GM12878 (cell line): ENCODE results near the gene LMX1B. TPM values are rescaled to one million over a fixed set of nuclear protein-coding genes. Genes with fewer than 3 reads are reported as not detected.

Experiments
- ATAC-seq: fragments of 200-7000 bp; cut with Tn5 transposase; 3 replicates; pipeline ENCODE4 v1.9.1; 2020; ENCODE audit warnings: mild to moderate bottlenecking, moderate library complexity
- BruUV-seq: library from RNA; stranded (reverse); fragments of 400-500 nt; replicated peaks from 2 replicates; lab custom pipeline; 2021; lab: Mats Ljungman, UMichigan
- CTCF ChIA-PET: fragments of 300-600 bp; sonication (Branson Sonifier 250); formaldehyde crosslinking; extraction: SDS; loops from one replicate; lab custom pipeline; 2021; ENCODE audit warnings: inconsistent platforms; lab: Yijun Ruan, JAX
- POLR2A ChIA-PET: fragments of 350-600 bp; formaldehyde crosslinking; extraction: SDS; loops from one replicate; lab custom pipeline; 2021; ENCODE audit warnings: inconsistent platforms; lab: Charles Lee
- RAD21 ChIA-PET: fragments of 300-600 bp; sonication (Branson Sonifier 250); formaldehyde crosslinking; loops from one replicate; lab custom pipeline; 2023; ENCODE audit warnings: antibody characterized with exemption; ENCODE audit not compliant: unreplicated experiment; lab: Charles Lee
- SMC1A ChIA-PET: fragments of 300-600 bp; sonication (Branson Sonifier 250); formaldehyde crosslinking; loops from one replicate; lab custom pipeline; 2023; ENCODE audit not compliant: unreplicated experiment, uncharacterized antibody; lab: Charles Lee
- DNase-seq: peaks from one replicate; pipeline ENCODE4 v3.0.0-alpha.2; 2011; ENCODE audit warnings: low read depth, low spot score
- FAIRE-seq: peaks from 3 replicates; lab custom pipeline; 2011; peaks lifted over from hg19 to GRCh38; lab: Jason Lieb, UNC
- H2AFZ ChIP-seq: 2 replicates; pipeline ENCODE4 v1.6.0; 2011; ENCODE audit warnings: low read depth, low read length, control low read depth; ENCODE audit not compliant: control insufficient read depth
- H3K27ac ChIP-seq: 2 replicates; pipeline ENCODE4 v1.5.1; 2011; ENCODE audit warnings: control low read depth; ENCODE audit not compliant: control insufficient read depth, insufficient read depth
- H3K27me3 ChIP-seq, 2 experiments: replicated peaks in 1 of 2; 2 replicates each; pipeline versions ENCODE4 v1.6.0 to v1.6.1; 2011; ENCODE audit warnings: low read length in 1 of 2; ENCODE audit not compliant: control insufficient read depth in 2 of 2, insufficient read depth in 2 of 2
- H3K36me3 ChIP-seq, 2 experiments: 2 replicates each; pipeline ENCODE4 v1.5.1; 2011; ENCODE audit warnings: low read length in 1 of 2; ENCODE audit not compliant: control insufficient read depth in 2 of 2, insufficient read depth in 2 of 2
- H3K4me1 ChIP-seq: 2 replicates; pipeline ENCODE4 v1.6.1; 2011; ENCODE audit warnings: mild to moderate bottlenecking, low read length, moderate library complexity, mixed read lengths; ENCODE audit not compliant: control insufficient read depth, insufficient read depth
- H3K4me2 ChIP-seq: 2 replicates; pipeline ENCODE4 v1.6.0; 2011; ENCODE audit warnings: control low read depth; ENCODE audit not compliant: control insufficient read depth, insufficient read depth
- H3K4me3 ChIP-seq: fragments of 200-600 bp; sonication (generic); 2 replicates; pipeline ENCODE4 v1.5.1; 2016
- H3K79me2 ChIP-seq: 2 replicates; pipeline ENCODE4 v1.6.0; 2011; ENCODE audit warnings: low read length; ENCODE audit not compliant: control insufficient read depth, insufficient read depth
- H3K9ac ChIP-seq: 2 replicates; pipeline ENCODE4 v1.8.0; 2011; ENCODE audit warnings: low read length, control low read depth, mixed read lengths; ENCODE audit not compliant: control insufficient read depth, insufficient read depth
- H3K9me3 ChIP-seq: replicated peaks from 3 replicates; pipeline ENCODE4 v1.5.1; 2011; ENCODE audit warnings: mild to moderate bottlenecking, low read length; ENCODE audit not compliant: control insufficient read depth, insufficient read depth
- H4K20me1 ChIP-seq: 2 replicates; pipeline ENCODE4 v1.6.0; 2011; ENCODE audit not compliant: control insufficient read depth, insufficient read depth
- FOXK2 ChIP-seq: fragments of 450-650 bp; IDR thresholded peaks from 2 replicates; pipeline ENCODE4 v1.6.1; 2017; ENCODE audit warnings: mild to moderate bottlenecking, moderate library complexity
- GABPA ChIP-seq: IDR thresholded peaks from 2 replicates; pipeline ENCODE4 v1.6.1; 2014; ENCODE audit warnings: antibody characterized with exemption, low read depth, mild to moderate bottlenecking, inconsistent platforms
- HDGF ChIP-seq: fragments of 450-650 bp; IDR thresholded peaks from 2 replicates; pipeline ENCODE4 v1.6.1; 2016; ENCODE audit warnings: antibody characterized with exemption
- IKZF1 ChIP-seq: fragments of 450-650 bp; conservative IDR thresholded peaks from 2 replicates; pipeline ENCODE4 v1.6.1; 2017; ENCODE audit warnings: antibody characterized with exemption, mild to moderate bottlenecking
- IRF5 ChIP-seq: fragments of 450-650 bp; IDR thresholded peaks from 2 replicates; pipeline ENCODE4 v1.6.1; 2017; ENCODE audit warnings: borderline replicate concordance
- MEF2A ChIP-seq: IDR thresholded peaks from 2 replicates; pipeline ENCODE4 v1.6.1; 2011; ENCODE audit warnings: low read depth, mild to moderate bottlenecking, low read length, moderate library complexity; ENCODE audit not compliant: insufficient read depth
- PML ChIP-seq: IDR thresholded peaks from 2 replicates; pipeline ENCODE4 v1.6.1; 2012; ENCODE audit warnings: low read length, inconsistent platforms
- RELA ChIP-seq: fragments of 450-650 bp; IDR thresholded peaks from 2 replicates; pipeline ENCODE4 v1.8.0; 2014; ENCODE audit warnings: borderline replicate concordance; ENCODE audit not compliant: partially characterized antibody
- REST ChIP-seq: IDR thresholded peaks from 2 replicates; pipeline ENCODE4 v1.6.1; 2012; ENCODE audit warnings: mild to moderate bottlenecking, low read depth, low read length
- SMARCA5 ChIP-seq: fragments of 450-650 bp; IDR thresholded peaks from 2 replicates; pipeline ENCODE4 v1.6.1; 2017; ENCODE audit warnings: mild to moderate bottlenecking
- SRF ChIP-seq, 2 experiments: IDR thresholded peaks; 2 replicates each; pipeline ENCODE4 v1.6.1; 2011; ENCODE audit warnings: low read depth in 2 of 2, low read length in 2 of 2, mild to moderate bottlenecking in 1 of 2, moderate library complexity in 1 of 2
- STAT1 ChIP-seq: fragments of 450-650 bp; conservative IDR thresholded peaks from 2 replicates; pipeline ENCODE4 v1.6.1; 2014; ENCODE audit warnings: antibody characterized with exemption, mild to moderate bottlenecking
- SUZ12 ChIP-seq: fragments of 200-600 bp; sonication (generic); IDR thresholded peaks from one replicate; pipeline ENCODE4 v1.6.1; 2018; ENCODE audit warnings: antibody characterized with exemption, mild to moderate bottlenecking; ENCODE audit not compliant: unreplicated experiment
- TCF12 ChIP-seq: IDR thresholded peaks from 2 replicates; pipeline ENCODE4 v1.6.1; 2011; ENCODE audit warnings: low read depth, mild to moderate bottlenecking, low read length
- ZBTB11 ChIP-seq: fragments of 450-650 bp; formaldehyde crosslinking; IDR thresholded peaks from 2 replicates; pipeline ENCODE4 v1.5.0; 2022; ENCODE audit warnings: mild to moderate bottlenecking, missing genetic modification characterization
- WGBS: methylation state at CpG from one replicate; pipeline ENCODE4 v1.1.6; 2016; ENCODE audit warnings: low lambda C conversion rate; ENCODE audit not compliant: insufficient replicate concordance, insufficient coverage; ENCODE audit errors: missing lambda C conversion rate; 5-methylcytosine and 5-hydroxymethylcytosine counted together
- in situ Hi-C: fragments of 300-500 bp; cut with MboI; formaldehyde crosslinking; loops from 9 replicates; pipeline ENCODE4 v1.14.3; 2018; ENCODE audit warnings: mixed read lengths
- intact Hi-C: fragments of 100-400 bp; cut with micrococcal nuclease; formaldehyde crosslinking; loops from one replicate; pipeline ENCODE4 v1.14.2; 2022; ENCODE audit not compliant: unreplicated experiment
- polyA plus RNA-seq, 11 experiments: library from polyadenylated mRNA; depleted of rRNA in 4 of 11; unstranded in 6 of 11; stranded (reverse) in 5 of 11; fragments of >200 nt; fragmentation: Nextera tagmentation in 4 of 11; fragmentation: Illumina TruSeq in 1 of 11; extraction: Ambion mirVana in 4 of 11; extraction: Trizol in 1 of 11; gene quantifications; 1 replicate in 1 of 11; 2 replicates in 10 of 11; pipeline versions ENCODE4 v1.2.1 to v1.2.3, GENCODE V29; 2011 to 2016; ENCODE audit warnings: inconsistent platforms in 2 of 11, missing spikeins in 2 of 11, low read depth in 1 of 11
- total RNA-seq, 4 experiments: library from RNA; depleted of rRNA in 3 of 4; stranded (reverse); fragments of >200 nt in 3 of 4; fragmentation: Illumina TruSeq in 1 of 4; extraction: Trizol in 1 of 4; gene quantifications; 2 replicates each; pipeline versions ENCODE4 v1.2.1 to v1.2.3, GENCODE V29; 2013 to 2021

Gene LMX1B
- total and polyA plus RNA-seq, 10 of the 15 experiments (the other 5 are each of a cell fraction or from before 2014, with no cell fraction given) = not detected

- H3K9ac ChIP-seq = no peak overlapping the region
- ChIA-PET CTCF (interaction anchor here (1.1 kb wide), 1 partner anchor 55 kb away, joined by 5 read pairs; no protein-coding TSS in a partner anchor), RAD21 (no interaction called here), SMC1A (no interaction called here), POLR2A (no interaction called here)
- H3K4me1 ChIP-seq = no peaks in the 10 kb centered on the region
- WGBS = 2% methylated on average over 3 of the region's 3 CpGs
- H3K79me2 ChIP-seq = no peaks in the 10 kb centered on the region
- no peak for ATAC-seq
- H3K27me3 ChIP-seq = peaks cover 6 to 8% of the 10 kb centered on the region in 2 experiments
- H3K36me3 ChIP-seq = no peaks in the 10 kb centered on the region
- intact Hi-C loops (no loop called here), in situ Hi-C loops (no loop called here)
- no peak overlapping the region for H3K27ac ChIP-seq
- no peak for DNase-seq
- TF ChIP-seq HDGF (no peak), IKZF1 (no peak), SMARCA5 (no peak), FOXK2 (no peak), GABPA (no peak), ZBTB11 (CRISPR knock-in tag) (no peak), IRF5 (no peak), TCF12 (no peak), RELA (no peak), SUZ12 (no peak), PML (no peak), REST (no peak), MEF2A (no peak), STAT1 (no peak), SRF (IDR thresholded peaks at IDR 0.05; ENCODE audit: low read depth in 2 of 2, low read length in 2 of 2) (no peak)
- no peak overlapping the region for H3K4me3 ChIP-seq
- H3K9me3 ChIP-seq = no peaks in the 10 kb centered on the region
- H4K20me1 ChIP-seq = no peaks in the 10 kb centered on the region
- no peak overlapping the region for H2AFZ ChIP-seq
- BruUV-seq = no TSS peak
- no peak overlapping the region for H3K4me2 ChIP-seq
- FAIRE-seq = no peak
Measured at GRCh38 chr9:126635661-126636439, 22.1 kb downstream of the LMX1B start.
